Activated B cell treated with CpG ODN at 0.5 μM for 24 hours (primary cell): ENCODE measurements around the gene USP32. TPM values are rescaled to one million over a fixed set of nuclear protein-coding genes. Genes with fewer than 3 reads are reported as not detected.

ENCODE experiments used
- ATAC-seq: fragments of 200-7000 bp; cut with Tn5 transposase; one replicate; pipeline ENCODE4 v1.10.0; 2021; ENCODE audit warnings: low read depth, mild to moderate bottlenecking, moderate library complexity
- CTCF ChIA-PET: fragments of 350-600 bp; sonication (Branson Sonifier 250); formaldehyde crosslinking; loops from one replicate; lab custom pipeline; 2021; ENCODE audit warnings: antibody characterized with exemption; lab: Charles Lee
- POLR2A ChIA-PET: fragments of 350-600 bp; sonication (Branson Sonifier 250); formaldehyde crosslinking; loops from one replicate; lab custom pipeline; 2021; ENCODE audit warnings: antibody characterized with exemption; lab: Charles Lee
- DNase-seq: peaks from one replicate; pipeline ENCODE4 v3.0.0; 2022
- H3K27ac Mint-ChIP-seq: one replicate; pipeline ENCODE4 v1.8.0; 2020; ENCODE audit warnings: mixed read lengths
- H3K27me3 Mint-ChIP-seq: one replicate; pipeline ENCODE4 v1.8.0; 2021; ENCODE audit warnings: mixed read lengths
- H3K36me3 Mint-ChIP-seq: one replicate; pipeline ENCODE4 v1.8.0; 2021; ENCODE audit warnings: low read depth, mixed read lengths
- H3K4me1 Mint-ChIP-seq: one replicate; pipeline ENCODE4 v1.8.0; 2021; ENCODE audit warnings: mixed read lengths
- H3K4me3 Mint-ChIP-seq: one replicate; pipeline ENCODE4 v1.8.0; 2020; ENCODE audit warnings: mild to moderate bottlenecking, mixed read lengths
- H3K9me3 Mint-ChIP-seq: one replicate; pipeline ENCODE4 v1.8.0; 2020; ENCODE audit warnings: mixed read lengths
- CTCF ChIP-seq: fragments of 200-600 bp; IDR thresholded peaks from one replicate; pipeline ENCODE4 v1.8.0; 2022; ENCODE audit warnings: antibody characterized with exemption, mild to moderate bottlenecking
- intact Hi-C: fragments of 100-400 bp; cut with micrococcal nuclease; formaldehyde crosslinking; loops from one replicate; pipeline ENCODE4 v1.15.1; 2024
- total RNA-seq: library from RNA; stranded (reverse); gene quantifications from 2 replicates; pipeline ENCODE4 v1.2.3, GENCODE V29; 2022

The USP32 gene
- total RNA-seq, 1 donor from 2014 or later, result 59.2 TPM

GRCh38 chr17:60134396-60135150 lies 257.4 kb downstream of the USP32 start:
- Mint-ChIP-seq H3K9me3 (peaks cover 2% of the 10 kb centered on the region), H3K4me3 (peak overlapping the region; percentile 90), H3K27me3 (peaks cover 11% of the 10 kb centered on the region), H3K4me1 (peaks cover 31% of the 10 kb centered on the region), H3K27ac (peak overlapping the region; percentile 75), H3K36me3 (no peaks in the 10 kb centered on the region)
- no peak for ATAC-seq
- intact Hi-C loops, result no loop called here
- CTCF ChIA-PET, result no interaction called here
- POLR2A ChIA-PET, result no interaction called here
- TF ChIP-seq CTCF, result no peak
- no peak for DNase-seq

GRCh38 chr17:60130466-60130865 lies 261.5 kb downstream of the USP32 start:
- ChIA-PET POLR2A (no interaction called here), CTCF (no interaction called here)
- no peak for DNase-seq
- Mint-ChIP-seq H3K9me3 (peaks cover 2% of the 10 kb centered on the region), H3K4me1 (peaks cover 19% of the 10 kb centered on the region), H3K4me3 (no peak overlapping the region), H3K27me3 (peaks cover 14% of the 10 kb centered on the region), H3K27ac (no peak overlapping the region), H3K36me3 (no peaks in the 10 kb centered on the region)
- intact Hi-C loops, result no loop called here
- no peak for TF ChIP-seq CTCF
- no peak for ATAC-seq

- ChIA-PET CTCF (no interaction called here), POLR2A (interaction anchor here (0.6 kb wide), 1 partner anchor 32 kb away, joined by 9 read pairs; no protein-coding TSS in a partner anchor)
- H3K4me3 Mint-ChIP-seq, result no peak overlapping the region
- DNase-seq (no peak), ATAC-seq (no peak)
- peaks cover 6% of the 10 kb centered on the region for H3K4me1 Mint-ChIP-seq
- peaks cover 2% of the 10 kb centered on the region for H3K9me3 Mint-ChIP-seq
- intact Hi-C loops, result no loop called here
- no peaks in the 10 kb centered on the region for H3K36me3 Mint-ChIP-seq
- H3K27ac Mint-ChIP-seq, result no peak overlapping the region
- TF ChIP-seq CTCF, result no peak
- peaks cover 14% of the 10 kb centered on the region for H3K27me3 Mint-ChIP-seq
Measured at GRCh38 chr17:60129164-60129563, 262.8 kb downstream of the USP32 start.

Other genes with a start within 250 kb of the USP32 start
- not detected in 2 replicates for gene CA4, start 242.2 kb downstream of the USP32 start, total RNA-seq
- gene CHCT1, start 30.4 kb upstream of the USP32 start, total RNA-seq, result 0.44 TPM in 1 of 2 replicates, not detected in the other
- gene APPBP2, start 134.1 kb upstream of the USP32 start, total RNA-seq, result 25.5 and 29.9 TPM in 2 replicates
- 12.9 and 13.3 TPM in 2 replicates for gene PPM1D, start 208.1 kb upstream of the USP32 start, total RNA-seq